Esophagus (tissue), 2 donors: ENCODE measurements around the gene TAF8. TPM values are rescaled to one million over a fixed set of nuclear protein-coding genes. Genes with fewer than 3 reads are reported as not detected.

Experiments
- H3K27ac ChIP-seq, 2 donors: one replicate each; pipeline ENCODE4 v1.5.1; 2013; ENCODE audit warnings: low read depth in 2 of 2, mild to moderate bottlenecking in 2 of 2, inconsistent platforms in 1 of 2, low read length in 1 of 2, moderate library complexity in 1 of 2
- H3K27me3 ChIP-seq, 2 donors: one replicate each; pipeline ENCODE4 v1.6.1; 2013; ENCODE audit warnings: low read length in 2 of 2, control low read depth in 1 of 2, mild to moderate bottlenecking in 1 of 2; ENCODE audit not compliant: insufficient read depth in 2 of 2, control insufficient read depth in 1 of 2
- H3K36me3 ChIP-seq, 2 donors: one replicate each; pipeline ENCODE4 v1.6.1; 2013; ENCODE audit warnings: low read length in 1 of 2; ENCODE audit not compliant: control insufficient read depth in 2 of 2, insufficient read depth in 2 of 2
- H3K4me1 ChIP-seq, 2 donors: one replicate each; pipeline ENCODE4 v1.6.1; 2013; ENCODE audit warnings: low read length in 1 of 2; ENCODE audit not compliant: control insufficient read depth in 2 of 2, insufficient read depth in 2 of 2
- H3K4me3 ChIP-seq, 2 donors: one replicate each; pipeline ENCODE4 v1.5.1; 2013; ENCODE audit warnings: low read length in 2 of 2, mild to moderate bottlenecking in 2 of 2, low read depth in 1 of 2, moderate library complexity in 1 of 2
- H3K9me3 ChIP-seq, 2 donors: one replicate each; pipeline ENCODE4 v1.6.1; 2013; ENCODE audit warnings: mild to moderate bottlenecking in 2 of 2, low read depth in 1 of 2, low read length in 1 of 2, moderate library complexity in 1 of 2; ENCODE audit not compliant: control insufficient read depth in 2 of 2, insufficient read depth in 1 of 2
- WGBS, 2 donors: extraction: QIAGEN DNeasy Blood & Tissue Kit; methylation state at CpG; one replicate each; pipeline ENCODE4 v1.1.7; 2013; 5-methylcytosine and 5-hydroxymethylcytosine counted together
- polyA plus RNA-seq, 2 donors: library from polyadenylated mRNA; stranded (reverse); fragments of 200-250 nt; gene quantifications; one replicate each; pipeline ENCODE4 v1.2.3, GENCODE V29; 2013
- donor health status: healthy with polysubstance abuse.
- donor health status: Bipolar disorder and iron deficiency.

Gene TAF8
- polyA plus RNA-seq, 2 donors, result 6.0 to 7.5 TPM

DNA sequence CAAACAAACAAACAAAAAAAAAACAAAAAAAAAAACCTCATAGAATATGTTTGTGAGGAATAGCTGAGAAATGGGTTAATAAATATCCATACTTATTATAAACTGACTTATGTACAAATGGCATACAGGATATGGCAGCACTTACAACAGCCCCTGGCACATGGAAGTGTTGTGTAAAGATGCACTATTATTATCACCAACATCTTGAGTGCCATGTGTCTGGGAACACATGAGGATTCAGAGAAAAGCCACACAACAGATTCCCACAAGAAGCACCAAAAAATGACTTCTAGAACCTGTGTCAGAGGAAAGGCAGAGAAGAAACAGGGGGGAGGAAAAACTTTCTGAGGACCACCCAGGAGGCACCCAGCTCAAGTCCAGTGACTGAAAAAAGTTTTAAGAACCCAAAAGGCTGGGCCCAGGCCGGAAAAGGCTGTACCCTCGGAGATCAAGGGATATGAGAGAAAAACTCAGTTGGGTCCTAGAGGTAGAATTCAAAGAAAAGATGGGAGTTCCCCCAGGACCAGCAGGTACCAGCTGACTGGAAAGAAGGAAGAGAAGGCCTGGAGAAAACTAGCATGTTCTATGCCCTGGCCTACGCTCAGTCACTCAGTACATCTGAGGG is 9.4 kb upstream of the TAF8 start:
- H3K4me1 ChIP-seq, result peaks cover 0 to 7% of the 10 kb centered on the region in 2 donors
- H3K36me3 ChIP-seq, result peaks cover 0 to 8% of the 10 kb centered on the region in 2 donors
- WGBS, 2 donors, result 74% methylated on average over 3 of the region's 3 CpGs
- peak overlapping the region in 1 of 2 donors; percentile 26 for H3K27ac ChIP-seq
- H3K4me3 ChIP-seq, result no peak overlapping the region
- H3K27me3 ChIP-seq, result no peaks in the 10 kb centered on the region
- H3K9me3 ChIP-seq, result no peaks in the 10 kb centered on the region

DNA sequence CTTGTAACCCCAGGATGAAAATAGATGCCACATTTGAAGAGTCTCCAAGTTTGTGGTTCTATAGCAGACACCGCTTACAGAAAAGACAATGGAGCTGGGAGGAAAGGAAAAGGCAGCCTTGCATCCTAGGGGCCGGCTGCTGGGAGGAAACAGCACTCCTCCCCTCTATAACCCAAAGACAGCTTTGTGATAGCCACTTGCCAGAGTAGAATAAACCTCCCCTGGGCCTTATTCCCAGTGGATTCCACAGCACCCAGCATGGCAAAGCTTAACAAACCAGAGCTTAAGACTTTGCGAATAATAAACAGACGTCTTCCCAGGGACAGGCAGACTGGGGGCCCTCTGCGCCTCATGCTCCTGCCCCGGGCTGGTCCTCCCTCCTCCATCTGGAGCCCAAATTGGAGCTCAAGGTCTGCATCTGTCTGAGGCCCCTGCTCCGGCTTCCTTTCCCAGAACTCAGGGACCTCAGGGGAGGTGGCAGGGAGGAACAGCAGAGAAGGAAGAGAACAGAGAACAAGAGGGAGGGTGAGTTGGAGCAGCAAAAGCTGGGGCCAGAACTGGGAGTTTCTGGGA is 8.8 kb upstream of the TAF8 start:
- H3K27ac ChIP-seq, result peak overlapping the region; percentile 26 to 52
- H3K27me3 ChIP-seq, result no peaks in the 10 kb centered on the region
- 59 to 63% methylated on average over 7 of the region's 7 CpGs for WGBS, 2 donors
- H3K4me1 ChIP-seq, result peaks cover 0 to 7% of the 10 kb centered on the region in 2 donors
- H3K4me3 ChIP-seq, result no peak overlapping the region
- H3K36me3 ChIP-seq, result peaks cover 0 to 8% of the 10 kb centered on the region in 2 donors
- no peaks in the 10 kb centered on the region for H3K9me3 ChIP-seq

DNA sequence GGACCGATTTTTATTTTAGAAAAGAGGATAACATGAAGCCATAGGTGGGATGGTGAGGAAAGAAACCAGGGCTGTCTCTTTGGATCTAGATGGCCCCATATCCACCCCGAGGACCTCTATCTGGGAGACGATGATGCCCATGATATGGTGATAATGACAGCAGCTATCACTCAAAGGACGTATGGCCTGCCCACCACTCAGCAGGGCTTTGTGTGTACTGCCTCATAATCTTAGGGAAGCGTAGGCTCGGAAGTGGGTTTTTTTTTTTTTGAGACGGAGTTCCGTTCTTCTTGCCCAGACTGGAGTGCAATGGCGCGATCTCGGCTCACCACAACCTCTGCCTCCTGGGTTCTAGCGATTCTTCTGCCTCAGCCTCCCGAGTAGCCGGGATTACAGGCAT is 8.2 kb upstream of the TAF8 start:
- WGBS, 2 donors, result 81 to 82% methylated on average over 14 of the region's 14 CpGs
- H3K27ac ChIP-seq, result peak overlapping the region; percentile 26 to 52
- H3K27me3 ChIP-seq, result no peaks in the 10 kb centered on the region
- H3K9me3 ChIP-seq, result no peaks in the 10 kb centered on the region
- peaks cover 0 to 8% of the 10 kb centered on the region in 2 donors for H3K36me3 ChIP-seq
- H3K4me3 ChIP-seq, result no peak overlapping the region
- peaks cover 0 to 7% of the 10 kb centered on the region in 2 donors for H3K4me1 ChIP-seq

DNA sequence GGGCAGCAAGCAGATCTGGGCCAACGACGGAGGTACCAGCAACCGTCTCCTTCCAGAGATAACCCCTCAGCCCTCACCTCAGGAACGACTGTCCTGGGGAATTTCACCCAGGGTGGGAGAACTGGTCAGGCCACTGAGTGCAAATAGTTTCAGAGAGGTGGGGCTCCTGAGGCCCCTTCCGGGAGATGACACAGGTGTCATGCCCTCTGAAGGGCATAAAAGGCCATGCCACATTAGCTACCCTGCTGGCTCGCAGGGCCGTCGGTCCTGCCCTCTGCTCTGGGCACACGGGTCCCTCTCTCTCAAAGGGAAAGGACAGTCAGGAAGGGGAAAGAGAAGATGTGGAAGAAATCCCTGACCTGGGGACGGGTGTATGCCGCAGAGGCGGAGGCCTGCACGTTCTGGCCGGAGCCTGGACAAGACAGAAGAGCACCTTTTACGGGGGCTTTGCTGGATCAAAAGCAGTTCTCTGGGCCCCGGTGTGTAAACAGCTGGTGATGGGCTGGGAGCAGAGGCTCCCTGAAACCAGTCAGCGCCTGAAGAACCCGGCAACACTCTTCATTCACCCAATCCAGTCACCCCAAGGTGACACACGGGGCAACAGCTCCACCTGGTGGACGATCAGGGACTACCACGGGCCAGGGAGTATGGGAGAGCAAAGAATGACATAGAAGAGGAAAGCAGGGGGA is 6.4 kb upstream of the TAF8 start:
- Histone ChIP-seq H3K9me3 (no peaks in the 10 kb centered on the region), H3K4me3 (no peak overlapping the region), H3K27me3 (no peaks in the 10 kb centered on the region), H3K36me3 (peaks cover 0 to 8% of the 10 kb centered on the region in 2 donors), H3K4me1 (peaks cover 0 to 7% of the 10 kb centered on the region in 2 donors), H3K27ac (no peak overlapping the region)
- WGBS, 2 donors, result 36 to 40% methylated on average over 21 of the region's 21 CpGs

DNA sequence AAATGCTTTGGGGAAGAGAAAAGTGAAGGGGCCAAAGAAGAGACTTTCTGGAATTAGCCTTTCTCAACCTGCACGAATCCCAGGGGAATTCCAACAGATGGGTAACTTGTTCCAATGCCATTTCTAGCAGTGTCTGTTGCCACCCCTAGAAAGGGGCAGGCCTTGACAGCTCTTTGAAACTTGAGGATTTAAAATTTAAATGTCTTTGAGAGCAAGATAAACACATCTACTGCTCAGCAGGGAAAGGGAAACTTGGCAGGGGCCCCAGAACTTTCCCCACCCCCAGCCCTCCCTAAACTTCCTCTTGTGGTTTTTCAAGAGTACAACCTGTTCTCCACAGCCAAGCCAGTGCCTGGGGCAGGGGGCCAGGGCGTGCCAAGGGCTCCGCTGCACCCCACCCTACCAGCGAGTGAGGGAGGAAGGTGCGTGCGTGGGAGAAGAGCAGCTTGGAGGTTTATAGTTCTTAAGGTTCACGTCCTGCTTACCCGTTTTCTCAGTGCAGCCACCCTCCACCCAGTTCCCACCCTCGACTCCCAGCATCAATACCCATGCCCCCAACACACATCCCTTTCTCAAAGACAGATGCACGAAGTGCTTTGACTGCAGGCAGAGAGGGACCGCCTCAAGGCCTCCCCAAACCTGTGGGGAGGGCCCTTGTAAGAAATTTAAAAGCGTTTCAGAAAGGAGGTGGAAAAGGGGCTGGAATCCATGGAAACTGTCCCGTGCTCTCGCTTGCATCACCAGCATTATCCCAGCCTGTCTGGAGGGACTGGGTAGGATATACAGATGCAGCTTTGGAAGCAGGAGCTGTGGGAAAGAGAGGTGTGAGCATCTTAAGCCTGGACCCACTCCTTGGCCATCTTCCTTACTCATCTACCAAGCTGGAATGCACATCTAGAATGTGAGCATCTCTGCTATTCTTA is 4.5 kb upstream of the TAF8 start:
- no peaks in the 10 kb centered on the region for H3K27me3 ChIP-seq
- H3K4me1 ChIP-seq, result peaks cover 2 to 7% of the 10 kb centered on the region in 2 donors
- WGBS, 2 donors, result 5 to 7% methylated on average over 14 of the region's 14 CpGs
- peak overlapping the region in 1 of 2 donors; percentile 9 for H3K4me3 ChIP-seq
- no peaks in the 10 kb centered on the region for H3K9me3 ChIP-seq
- peak overlapping the region; percentile 92 to 96 for H3K27ac ChIP-seq
- peaks cover 0 to 3% of the 10 kb centered on the region in 2 donors for H3K36me3 ChIP-seq

DNA sequence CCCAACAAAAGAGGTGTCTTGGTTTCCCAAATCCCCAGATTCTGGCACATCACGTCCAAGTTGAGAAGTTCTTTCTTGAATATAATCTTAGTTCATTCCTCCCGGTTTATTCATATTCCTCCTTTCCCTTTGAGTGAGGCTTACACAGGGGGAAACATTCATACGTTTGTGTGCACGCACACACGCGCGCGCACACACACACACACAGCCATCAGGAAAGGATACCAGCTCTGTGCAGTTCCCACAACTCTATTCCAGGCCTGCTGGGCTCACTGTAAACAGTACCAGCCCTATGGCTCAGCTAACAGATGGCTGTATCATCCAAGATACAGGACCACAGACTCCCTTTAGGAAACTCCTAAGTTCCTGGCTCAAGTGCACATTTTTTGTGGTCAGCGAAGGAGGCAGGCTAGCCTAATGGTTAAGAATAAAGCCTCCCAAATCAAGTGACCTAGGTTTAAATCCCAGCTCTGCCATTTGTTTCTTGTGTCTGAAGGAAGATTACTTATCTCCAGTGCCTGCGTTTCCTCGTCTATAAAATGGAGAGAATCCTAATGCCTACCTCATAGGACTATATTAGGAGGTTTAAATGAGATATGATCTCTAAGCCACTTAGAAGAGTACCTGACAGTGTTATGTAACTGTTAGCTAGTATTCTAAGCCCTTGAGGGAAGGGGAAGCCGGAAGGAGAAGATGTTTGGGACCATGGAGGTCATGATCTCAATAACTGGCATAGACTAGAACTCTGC is 3.7 kb upstream of the TAF8 start:
- H3K27me3 ChIP-seq, result no peaks in the 10 kb centered on the region
- 54 to 62% methylated on average over 12 of the region's 12 CpGs for WGBS, 2 donors
- peak overlapping the region; percentile 19 to 63 for H3K4me3 ChIP-seq
- peak overlapping the region; percentile 92 to 96 for H3K27ac ChIP-seq
- peaks cover 0 to 1% of the 10 kb centered on the region in 2 donors for H3K36me3 ChIP-seq
- H3K4me1 ChIP-seq, result peaks cover 4 to 7% of the 10 kb centered on the region in 2 donors
- no peaks in the 10 kb centered on the region for H3K9me3 ChIP-seq

DNA sequence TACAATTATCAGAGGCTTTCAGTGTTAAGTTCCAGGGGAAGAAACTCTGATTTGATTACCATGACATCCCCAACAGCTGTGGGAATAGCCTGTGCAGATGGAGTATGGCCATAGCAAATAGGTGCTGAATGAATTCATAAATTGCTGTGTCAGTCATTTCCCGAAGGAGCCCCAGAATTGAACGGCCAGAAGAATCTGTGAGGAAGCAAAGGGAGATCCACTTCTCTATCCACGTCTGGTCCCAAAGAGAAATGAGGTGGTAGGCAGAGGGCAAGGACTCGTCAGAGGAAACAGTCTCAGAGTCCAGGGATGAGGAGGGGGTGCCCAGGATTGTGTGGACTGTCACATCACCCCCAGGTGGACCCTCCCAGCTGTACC is 3.1 kb upstream of the TAF8 start:
- Histone ChIP-seq H3K27me3 (no peaks in the 10 kb centered on the region), H3K9me3 (no peaks in the 10 kb centered on the region), H3K27ac (peak overlapping the region; percentile 61 to 92), H3K36me3 (no peaks in the 10 kb centered on the region), H3K4me3 (peak overlapping the region; percentile 19 to 63), H3K4me1 (peaks cover 4 to 7% of the 10 kb centered on the region in 2 donors)
- 35 to 44% methylated on average over 4 of the region's 4 CpGs for WGBS, 2 donors

DNA sequence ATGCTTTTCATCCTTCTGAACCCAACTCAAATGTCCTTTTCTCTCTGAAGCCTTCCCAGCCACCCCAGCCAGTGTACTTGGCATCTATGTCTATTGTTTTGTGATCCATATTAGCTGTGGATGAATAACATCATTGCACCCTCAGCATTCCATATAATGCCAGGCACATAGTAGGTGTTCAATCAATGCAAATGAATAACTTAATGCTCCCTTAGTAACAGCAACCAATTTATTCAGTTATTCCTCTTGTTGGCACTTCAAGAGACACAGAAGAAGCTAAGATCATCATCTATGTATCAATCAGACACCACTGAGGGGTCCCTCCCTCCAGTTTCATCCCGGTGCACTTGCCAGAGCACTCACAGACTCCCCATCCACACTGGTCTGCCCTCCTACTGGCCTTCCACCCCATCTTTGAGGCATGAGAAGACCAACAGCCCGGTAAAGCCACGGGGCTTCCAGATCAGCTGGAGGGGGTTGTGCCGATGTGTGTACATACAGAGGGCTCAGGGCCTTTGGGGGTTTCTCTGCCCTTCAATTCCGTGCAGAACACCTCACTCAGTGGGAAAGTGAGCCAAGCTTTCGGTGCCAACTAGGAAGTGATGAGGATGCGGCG is 2.4 kb upstream of the TAF8 start:
- H3K36me3 ChIP-seq, result no peaks in the 10 kb centered on the region
- no peaks in the 10 kb centered on the region for H3K9me3 ChIP-seq
- no peaks in the 10 kb centered on the region for H3K27me3 ChIP-seq
- H3K4me1 ChIP-seq, result peaks cover 4 to 7% of the 10 kb centered on the region in 2 donors
- WGBS, 2 donors, result 2% methylated on average over 8 of the region's 8 CpGs
- peak overlapping the region; percentile 83 to 92 for H3K27ac ChIP-seq
- H3K4me3 ChIP-seq, result peak overlapping the region; percentile 63 to 80
